BE2C (cell line): ENCODE results near the gene GPC6.

Experiments used
- DNase-seq: peaks from one replicate; pipeline ENCODE4 v3.0.0-alpha.2; 2020
- H3K27me3 ChIP-seq: fragments of 250-450 bp; sonication (Bioruptor Pico); 2 replicates; pipeline ENCODE4 v1.5.1; 2020; ENCODE audit warnings: mild to moderate bottlenecking
- H3K36me3 ChIP-seq: fragments of 250-450 bp; sonication (Bioruptor Pico); 2 replicates; pipeline ENCODE4 v1.5.1; 2020; ENCODE audit warnings: mild to moderate bottlenecking
- H3K4me1 ChIP-seq: fragments of 250-450 bp; sonication (Bioruptor Pico); 2 replicates; pipeline ENCODE4 v1.5.1; 2020
- H3K4me3 ChIP-seq: 2 replicates; pipeline ENCODE4 v1.5.1; 2011; ENCODE audit warnings: low read depth, low read length
- H3K9me3 ChIP-seq: fragments of 250-450 bp; sonication (Bioruptor Pico); 2 replicates; pipeline ENCODE4 v1.5.1; 2020
- TF ChIP-seq, protein P1 (sequence below): IDR thresholded peaks from 2 replicates; pipeline ENCODE4 v1.5.1; 2012; ENCODE audit warnings: mild to moderate bottlenecking, low read depth, low read length

Gene GPC6

DNA sequence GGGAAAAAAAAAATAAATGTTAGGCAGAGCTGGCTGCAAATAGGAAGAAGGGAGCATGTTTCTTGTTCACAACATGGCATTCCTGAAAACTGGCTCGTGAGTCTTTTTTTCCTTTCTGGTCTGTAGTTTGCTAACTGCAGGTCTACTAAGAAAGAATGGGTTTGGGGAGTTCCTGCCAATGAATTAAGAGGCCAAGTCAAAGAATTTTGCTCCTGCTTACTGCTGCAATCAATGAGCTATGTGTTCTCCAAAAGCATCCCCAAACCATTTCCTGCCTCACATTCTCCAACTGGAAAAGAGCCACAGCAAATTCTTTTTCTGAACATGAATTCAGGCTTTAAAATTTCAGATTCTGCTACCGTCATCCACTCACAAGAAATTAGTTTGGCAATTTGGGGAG is 1164.3 kb downstream of the GPC6 start:
- Histone ChIP-seq H3K4me3 (no peak overlapping the region), H3K27me3 (no peaks in the 10 kb centered on the region), H3K36me3 (no peaks in the 10 kb centered on the region), H3K4me1 (no peaks in the 10 kb centered on the region), H3K9me3 (no peaks in the 10 kb centered on the region)
- TF ChIP-seq, protein P1, sequence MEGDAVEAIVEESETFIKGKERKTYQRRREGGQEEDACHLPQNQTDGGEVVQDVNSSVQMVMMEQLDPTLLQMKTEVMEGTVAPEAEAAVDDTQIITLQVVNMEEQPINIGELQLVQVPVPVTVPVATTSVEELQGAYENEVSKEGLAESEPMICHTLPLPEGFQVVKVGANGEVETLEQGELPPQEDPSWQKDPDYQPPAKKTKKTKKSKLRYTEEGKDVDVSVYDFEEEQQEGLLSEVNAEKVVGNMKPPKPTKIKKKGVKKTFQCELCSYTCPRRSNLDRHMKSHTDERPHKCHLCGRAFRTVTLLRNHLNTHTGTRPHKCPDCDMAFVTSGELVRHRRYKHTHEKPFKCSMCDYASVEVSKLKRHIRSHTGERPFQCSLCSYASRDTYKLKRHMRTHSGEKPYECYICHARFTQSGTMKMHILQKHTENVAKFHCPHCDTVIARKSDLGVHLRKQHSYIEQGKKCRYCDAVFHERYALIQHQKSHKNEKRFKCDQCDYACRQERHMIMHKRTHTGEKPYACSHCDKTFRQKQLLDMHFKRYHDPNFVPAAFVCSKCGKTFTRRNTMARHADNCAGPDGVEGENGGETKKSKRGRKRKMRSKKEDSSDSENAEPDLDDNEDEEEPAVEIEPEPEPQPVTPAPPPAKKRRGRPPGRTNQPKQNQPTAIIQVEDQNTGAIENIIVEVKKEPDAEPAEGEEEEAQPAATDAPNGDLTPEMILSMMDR = no peak
- no peak for DNase-seq

DNA sequence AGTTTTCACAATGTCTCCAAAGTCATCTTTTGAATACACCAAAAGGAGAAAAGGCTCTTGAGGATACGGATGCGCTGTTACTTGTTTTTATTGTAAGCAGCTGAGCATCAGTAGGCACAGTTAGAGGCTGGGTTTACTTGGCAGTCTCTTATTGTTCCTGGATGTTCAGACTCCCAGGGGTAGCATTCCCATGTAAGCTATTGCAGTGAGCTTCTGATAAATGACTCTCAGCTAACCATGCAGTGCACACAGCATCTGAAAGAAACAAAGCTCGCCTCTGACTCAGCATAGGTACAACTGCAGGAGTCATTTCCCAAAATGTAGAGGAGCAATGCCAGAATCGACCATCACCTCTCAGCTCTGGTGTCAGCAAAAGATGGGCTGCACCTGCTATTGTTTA is 1168.1 kb downstream of the GPC6 start:
- no peaks in the 10 kb centered on the region for H3K9me3 ChIP-seq
- TF ChIP-seq, protein P1 = no peak

DNA sequence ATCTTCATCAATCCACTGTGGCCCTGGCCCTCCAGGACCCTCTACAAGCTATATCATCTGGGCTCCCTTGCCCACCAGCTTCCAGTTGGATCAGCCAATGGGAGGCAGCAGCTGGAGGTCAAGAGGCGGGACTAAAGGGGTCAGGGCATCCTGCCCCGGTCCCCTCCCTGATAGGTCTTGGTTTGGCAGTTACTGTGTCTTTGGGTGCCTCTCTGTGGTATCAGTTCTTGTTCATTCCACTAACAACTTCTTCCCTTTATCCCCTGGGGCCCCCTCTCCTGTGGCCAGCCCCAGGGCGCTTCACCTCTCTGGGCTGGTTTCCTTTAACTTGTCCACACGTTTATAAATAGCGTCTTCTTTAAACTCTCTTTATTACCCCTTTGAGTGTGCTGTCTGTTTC is 1169.3 kb downstream of the GPC6 start:
- H3K36me3 ChIP-seq = no peaks in the 10 kb centered on the region
- no peak overlapping the region for H3K4me3 ChIP-seq
- TF ChIP-seq, protein P1 = no peak
- no peaks in the 10 kb centered on the region for H3K27me3 ChIP-seq
- no peaks in the 10 kb centered on the region for H3K9me3 ChIP-seq
- DNase-seq = no peak
- H3K4me1 ChIP-seq = no peaks in the 10 kb centered on the region

More for the DNA sequence above, 1168.1 kb downstream of the GPC6 start:
- H3K36me3 ChIP-seq = no peaks in the 10 kb centered on the region
- DNase-seq = no peak
- no peaks in the 10 kb centered on the region for H3K27me3 ChIP-seq
- no peak overlapping the region for H3K4me3 ChIP-seq
- H3K4me1 ChIP-seq = no peaks in the 10 kb centered on the region

DNA sequence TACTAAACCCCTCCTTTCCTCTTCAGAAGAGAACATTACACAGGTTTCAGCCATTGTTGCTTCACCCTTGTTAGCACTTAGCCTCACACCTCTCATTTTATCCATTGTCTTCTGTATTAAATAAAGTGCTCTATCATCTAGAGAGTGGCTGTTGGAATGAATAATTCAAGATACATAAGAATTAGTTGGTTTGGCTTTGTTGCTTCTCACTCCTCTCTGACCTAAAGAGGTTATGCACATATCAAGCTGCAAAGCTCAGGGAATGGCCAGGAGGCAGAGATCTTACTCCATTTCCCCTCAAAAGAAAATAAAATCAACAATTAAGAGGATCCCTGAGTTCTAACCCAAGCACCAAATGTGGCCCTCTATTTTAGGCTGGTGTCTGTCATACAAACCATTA is 1173.2 kb downstream of the GPC6 start:
- Histone ChIP-seq H3K4me3 (no peak overlapping the region), H3K4me1 (no peaks in the 10 kb centered on the region), H3K36me3 (no peaks in the 10 kb centered on the region), H3K9me3 (no peaks in the 10 kb centered on the region), H3K27me3 (no peaks in the 10 kb centered on the region)
- DNase-seq = no peak
- TF ChIP-seq, protein P1 = no peak

DNA sequence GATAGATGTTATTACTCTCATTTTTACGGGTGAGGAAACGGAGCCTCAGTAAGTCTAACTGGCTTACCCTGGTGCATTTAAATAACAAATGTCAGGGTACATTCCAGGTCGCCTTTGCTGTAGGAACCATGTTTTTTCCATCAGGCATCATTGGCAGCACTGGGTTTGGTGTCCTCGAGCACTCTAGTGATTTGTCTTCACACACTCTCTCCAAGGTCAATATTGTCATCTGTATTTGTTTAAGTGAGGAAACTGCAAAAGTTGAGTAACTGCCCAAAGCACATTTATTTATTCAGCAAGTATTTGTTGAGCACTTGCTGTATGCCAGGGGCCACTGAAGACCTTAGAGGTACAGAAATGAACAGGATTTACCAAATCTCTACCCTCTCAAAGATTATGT is 1174.3 kb downstream of the GPC6 start:
- H3K36me3 ChIP-seq = no peaks in the 10 kb centered on the region
- TF ChIP-seq, protein P1 = no peak
- H3K27me3 ChIP-seq = no peaks in the 10 kb centered on the region
- no peak overlapping the region for H3K4me3 ChIP-seq
- DNase-seq = no peak
- no peaks in the 10 kb centered on the region for H3K4me1 ChIP-seq
- H3K9me3 ChIP-seq = no peaks in the 10 kb centered on the region

DNA sequence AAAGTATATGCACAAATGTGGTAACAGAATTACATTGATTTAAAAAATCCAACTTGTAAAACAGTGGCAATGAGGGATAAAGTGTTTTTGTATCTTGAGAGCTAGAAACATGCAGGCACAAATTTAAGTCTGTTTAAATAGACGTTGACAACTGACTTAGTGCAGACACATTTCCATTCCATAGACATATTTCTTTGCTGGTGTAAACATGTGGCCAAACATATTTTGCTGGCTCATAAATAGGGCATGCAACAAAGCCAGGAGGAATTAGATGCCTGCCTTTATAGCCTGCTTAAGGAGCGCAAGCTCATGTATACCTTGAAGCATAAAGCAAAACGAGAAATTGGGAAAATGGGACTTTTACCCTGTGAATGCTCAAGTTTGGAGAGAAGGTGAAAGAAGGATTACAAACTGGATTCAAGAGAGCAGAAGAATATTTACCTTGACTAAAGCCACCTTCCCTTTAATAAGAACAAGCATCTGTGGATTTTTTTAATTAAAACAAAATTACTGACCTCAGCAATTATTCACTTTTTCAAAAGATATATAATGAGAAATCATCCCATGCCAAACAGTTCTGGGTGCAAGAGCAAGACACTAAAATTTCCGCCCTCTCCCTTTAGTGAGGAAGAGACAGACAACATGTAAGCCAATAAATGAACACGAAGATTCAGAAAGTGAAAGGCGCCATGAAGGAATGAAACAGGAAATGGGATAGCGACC is 1181.9 kb downstream of the GPC6 start:
- Histone ChIP-seq H3K4me1 (no peaks in the 10 kb centered on the region), H3K27me3 (no peaks in the 10 kb centered on the region), H3K4me3 (no peak overlapping the region), H3K9me3 (no peaks in the 10 kb centered on the region), H3K36me3 (no peaks in the 10 kb centered on the region)
- DNase-seq = no peak
- TF ChIP-seq, protein P1 = no peak
